CD4-positive, alpha-beta T cell treated with Interleukin-15 for 4 hours (primary cell): ENCODE data around the gene PREX1.

Experiments
- DNase-seq: peaks from one replicate; pipeline ENCODE4 v3.0.0-alpha.2; 2020; ENCODE audit warnings: low spot score

Gene PREX1

GRCh38 chr20:48718786-48719578 is 108.8 kb downstream of the PREX1 start:
- DNase-seq: peak; percentile 45

GRCh38 chr20:48717680-48718223 is 110.0 kb downstream of the PREX1 start:
- DNase-seq: no peak

GRCh38 chr20:48717095-48717672 is 110.6 kb downstream of the PREX1 start:
- DNase-seq: no peak

GRCh38 chr20:48716541-48716940 is 111.3 kb downstream of the PREX1 start:
- DNase-seq: no peak

- DNase-seq: peak; percentile 72
These were observed 111.7 kb downstream of the PREX1 start for GRCh38 chr20:48716086-48716485.

GRCh38 chr20:48714764-48715163 is 113.0 kb downstream of the PREX1 start:
- DNase-seq: no peak

GRCh38 chr20:48711696-48712464 is 115.9 kb downstream of the PREX1 start:
- no peak for DNase-seq

GRCh38 chr20:48711044-48711428 is 116.8 kb downstream of the PREX1 start:
- DNase-seq: no peak

GRCh38 chr20:48710341-48711043 is 117.3 kb downstream of the PREX1 start:
- DNase-seq: no peak

GRCh38 chr20:48709744-48710143 is 118.1 kb downstream of the PREX1 start:
- DNase-seq: no peak

GRCh38 chr20:48709058-48709691 is 118.6 kb downstream of the PREX1 start:
- DNase-seq: no peak

GRCh38 chr20:48708630-48709029 is 119.2 kb downstream of the PREX1 start:
- DNase-seq: no peak

GRCh38 chr20:48708116-48708515 is 119.7 kb downstream of the PREX1 start:
- no peak for DNase-seq

GRCh38 chr20:48706710-48707365 is 121.0 kb downstream of the PREX1 start:
- no peak for DNase-seq

- no peak for DNase-seq
These were observed 121.6 kb downstream of the PREX1 start for GRCh38 chr20:48706116-48706656.

- DNase-seq: no peak
These were observed 122.3 kb downstream of the PREX1 start for GRCh38 chr20:48705240-48706115.

GRCh38 chr20:48704761-48705160 is 123.0 kb downstream of the PREX1 start:
- DNase-seq: no peak

GRCh38 chr20:48703511-48704219 is 124.1 kb downstream of the PREX1 start:
- DNase-seq: no peak

GRCh38 chr20:48703107-48703506 is 124.7 kb downstream of the PREX1 start:
- no peak for DNase-seq
